Measurements from ENCODE around the gene TMEM140.

DNA sequence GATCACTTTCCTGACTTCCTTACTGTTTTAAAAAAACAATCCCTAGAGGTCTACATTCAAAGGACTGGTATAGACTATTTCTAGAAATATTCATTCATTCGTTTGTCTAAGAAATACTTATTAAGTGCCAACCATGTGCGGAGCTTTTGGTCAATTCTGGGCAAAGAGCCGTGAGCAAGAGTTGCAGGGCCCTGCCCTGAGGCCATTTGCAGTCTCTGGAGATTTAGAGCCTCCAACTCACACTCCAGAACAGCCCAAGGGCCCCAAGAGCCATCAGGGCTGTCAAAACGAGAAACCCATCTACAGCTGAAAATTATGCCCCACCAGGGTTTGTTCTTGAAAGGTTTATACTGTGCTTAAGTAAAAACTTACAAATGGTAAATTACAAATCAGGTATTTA is 47.3 kb downstream of the TMEM140 start:
- TF ChIP-seq, protein P1, sequence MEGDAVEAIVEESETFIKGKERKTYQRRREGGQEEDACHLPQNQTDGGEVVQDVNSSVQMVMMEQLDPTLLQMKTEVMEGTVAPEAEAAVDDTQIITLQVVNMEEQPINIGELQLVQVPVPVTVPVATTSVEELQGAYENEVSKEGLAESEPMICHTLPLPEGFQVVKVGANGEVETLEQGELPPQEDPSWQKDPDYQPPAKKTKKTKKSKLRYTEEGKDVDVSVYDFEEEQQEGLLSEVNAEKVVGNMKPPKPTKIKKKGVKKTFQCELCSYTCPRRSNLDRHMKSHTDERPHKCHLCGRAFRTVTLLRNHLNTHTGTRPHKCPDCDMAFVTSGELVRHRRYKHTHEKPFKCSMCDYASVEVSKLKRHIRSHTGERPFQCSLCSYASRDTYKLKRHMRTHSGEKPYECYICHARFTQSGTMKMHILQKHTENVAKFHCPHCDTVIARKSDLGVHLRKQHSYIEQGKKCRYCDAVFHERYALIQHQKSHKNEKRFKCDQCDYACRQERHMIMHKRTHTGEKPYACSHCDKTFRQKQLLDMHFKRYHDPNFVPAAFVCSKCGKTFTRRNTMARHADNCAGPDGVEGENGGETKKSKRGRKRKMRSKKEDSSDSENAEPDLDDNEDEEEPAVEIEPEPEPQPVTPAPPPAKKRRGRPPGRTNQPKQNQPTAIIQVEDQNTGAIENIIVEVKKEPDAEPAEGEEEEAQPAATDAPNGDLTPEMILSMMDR (conservative IDR thresholded peaks at IDR 0.05) = no peak
- no peak for TF ChIP-seq EZH2 (IDR thresholded peaks at IDR 0.05; ENCODE audit: low read depth)
